Measurements from ENCODE around the gene PLEKHA1.

PLEKHA1 gene

GRCh38 chr10:122476333-122476695 lies 101.8 kb downstream of the PLEKHA1 start:
- Histone ChIP-seq H3K27ac (ENCODE audit: low read depth, low read length) (no peak overlapping the region), H3K36me3 (ENCODE audit: insufficient read depth, low read length) (peaks cover 3% of the 10 kb centered on the region), H3K4me1 (ENCODE audit: control insufficient read depth, insufficient read depth, low read length, unreplicated experiment) (peaks cover 42% of the 10 kb centered on the region), H3K27me3 (ENCODE audit: insufficient read depth, low read length) (no peaks in the 10 kb centered on the region), H2AFZ (ENCODE audit: low read length, unreplicated experiment) (no peak overlapping the region), H3K79me2 (ENCODE audit: control insufficient read depth, insufficient read depth, low read length, unreplicated experiment) (peaks cover 79% of the 10 kb centered on the region), H3K4me3 (ENCODE audit: low read depth, low read length) (no peak overlapping the region)

DNA sequence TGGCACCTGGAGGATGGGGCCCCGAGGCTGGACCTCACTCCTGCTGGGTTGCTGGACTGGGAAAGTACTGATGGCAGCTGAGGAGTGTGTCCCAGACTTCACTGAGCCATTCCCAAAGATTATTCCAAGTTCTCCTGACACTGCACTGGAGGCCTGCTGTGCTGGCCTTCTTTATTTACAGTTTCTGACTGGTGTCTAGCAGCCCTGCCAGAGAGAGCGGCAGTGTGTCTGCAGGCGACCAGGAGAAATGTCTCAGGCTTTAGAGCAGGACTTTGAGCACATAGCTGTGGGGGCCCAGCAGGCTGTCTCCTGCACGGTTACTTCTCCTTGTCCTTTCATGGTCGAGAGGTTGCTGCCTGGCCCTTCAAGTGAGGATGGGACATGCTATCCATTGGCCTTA lies 102.9 kb downstream of the PLEKHA1 start:
- Histone ChIP-seq H3K4me3 (ENCODE audit: low read depth, low read length) (no peak overlapping the region), H2AFZ (ENCODE audit: low read length, unreplicated experiment) (no peak overlapping the region), H3K27ac (ENCODE audit: low read depth, low read length) (no peak overlapping the region), H3K4me1 (ENCODE audit: control insufficient read depth, insufficient read depth, low read length, unreplicated experiment) (peaks cover 33% of the 10 kb centered on the region), H3K36me3 (ENCODE audit: insufficient read depth, low read length) (peaks cover 9% of the 10 kb centered on the region), H3K27me3 (ENCODE audit: insufficient read depth, low read length) (no peaks in the 10 kb centered on the region), H3K79me2 (ENCODE audit: control insufficient read depth, insufficient read depth, low read length, unreplicated experiment) (peaks cover 79% of the 10 kb centered on the region)

DNA sequence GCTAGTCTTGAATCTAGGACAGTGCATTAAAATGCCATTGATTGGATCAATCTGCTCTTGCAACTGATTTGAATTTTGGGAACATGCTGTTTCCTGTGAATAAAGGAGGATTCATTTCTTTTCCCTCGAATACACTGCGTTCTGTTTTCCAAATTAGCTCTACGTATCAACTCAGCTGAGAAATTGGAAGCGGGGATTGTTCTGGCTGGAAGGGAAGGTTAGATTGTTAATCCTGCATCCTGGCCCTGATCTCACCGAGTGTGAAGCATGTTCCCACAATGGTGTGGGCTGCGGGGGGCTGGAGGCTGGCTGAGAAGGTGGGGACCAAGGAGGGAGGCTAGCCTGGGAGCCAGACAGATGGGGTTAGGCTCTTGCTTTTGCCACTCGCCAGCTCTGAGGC lies 104.5 kb downstream of the PLEKHA1 start:
- H3K4me3 ChIP-seq (ENCODE audit: low read depth, low read length) = no peak overlapping the region
- peaks cover 22% of the 10 kb centered on the region for H3K4me1 ChIP-seq (ENCODE audit: control insufficient read depth, insufficient read depth, low read length, unreplicated experiment)
- H2AFZ ChIP-seq (ENCODE audit: low read length, unreplicated experiment) = no peak overlapping the region
- H3K27me3 ChIP-seq (ENCODE audit: insufficient read depth, low read length) = no peaks in the 10 kb centered on the region
- no peak overlapping the region for H3K27ac ChIP-seq (ENCODE audit: low read depth, low read length)
- H3K36me3 ChIP-seq (ENCODE audit: insufficient read depth, low read length) = peaks cover 9% of the 10 kb centered on the region
- H3K79me2 ChIP-seq (ENCODE audit: control insufficient read depth, insufficient read depth, low read length, unreplicated experiment) = peaks cover 67% of the 10 kb centered on the region

DNA sequence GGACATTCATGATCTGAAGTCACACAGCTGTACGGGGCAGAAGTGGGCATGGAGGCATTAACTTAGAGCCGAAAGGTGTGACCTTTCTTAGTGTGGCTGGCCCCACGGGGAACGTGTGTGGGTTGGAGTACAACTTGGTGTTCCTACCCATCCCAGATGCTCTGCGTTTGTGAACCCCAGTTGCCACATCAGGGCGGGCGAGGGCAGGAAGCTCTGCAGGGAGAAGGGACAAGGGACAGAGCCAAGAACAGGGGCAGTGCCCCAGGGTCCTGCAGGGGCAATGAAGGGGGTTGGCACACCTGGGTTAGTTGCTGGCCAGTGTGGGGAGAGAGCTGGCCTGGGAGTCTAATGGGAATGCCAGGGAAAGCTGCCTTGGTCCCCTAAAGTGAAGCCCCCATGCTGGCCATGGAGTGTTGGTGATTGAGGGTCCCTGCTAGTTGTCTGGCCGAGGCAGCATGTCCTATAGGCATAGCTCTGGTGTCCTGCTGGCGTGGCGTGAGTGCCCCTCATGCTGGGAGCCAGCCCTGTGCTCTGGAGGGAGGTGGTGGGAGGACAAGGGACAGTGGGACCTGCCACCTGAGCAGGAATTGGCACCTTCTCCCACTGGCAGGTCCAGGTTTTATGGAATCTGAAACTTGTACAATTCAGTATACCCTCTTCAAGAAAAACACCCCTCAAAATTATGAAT lies 105.8 kb downstream of the PLEKHA1 start:
- Histone ChIP-seq H3K27me3 (ENCODE audit: insufficient read depth, low read length) (no peaks in the 10 kb centered on the region), H3K36me3 (ENCODE audit: insufficient read depth, low read length) (peaks cover 11% of the 10 kb centered on the region), H2AFZ (ENCODE audit: low read length, unreplicated experiment) (no peak overlapping the region), H3K27ac (ENCODE audit: low read depth, low read length) (no peak overlapping the region), H3K4me3 (ENCODE audit: low read depth, low read length) (no peak overlapping the region), H3K79me2 (ENCODE audit: control insufficient read depth, insufficient read depth, low read length, unreplicated experiment) (peaks cover 62% of the 10 kb centered on the region), H3K4me1 (ENCODE audit: control insufficient read depth, insufficient read depth, low read length, unreplicated experiment) (peaks cover 11% of the 10 kb centered on the region)

GRCh38 chr10:122481296-122482056 lies 107.0 kb downstream of the PLEKHA1 start:
- Histone ChIP-seq H3K27me3 (ENCODE audit: insufficient read depth, low read length) (no peaks in the 10 kb centered on the region), H3K27ac (ENCODE audit: low read depth, low read length) (no peak overlapping the region), H3K79me2 (ENCODE audit: control insufficient read depth, insufficient read depth, low read length, unreplicated experiment) (peaks cover 61% of the 10 kb centered on the region), H3K36me3 (ENCODE audit: insufficient read depth, low read length) (peaks cover 18% of the 10 kb centered on the region), H3K4me1 (ENCODE audit: control insufficient read depth, insufficient read depth, low read length, unreplicated experiment) (peaks cover 5% of the 10 kb centered on the region), H3K4me3 (ENCODE audit: low read depth, low read length) (no peak overlapping the region), H2AFZ (ENCODE audit: low read length, unreplicated experiment) (no peak overlapping the region)
